Astrocyte of the spinal cord (primary cell): ENCODE measurements around the gene KIF13A.
"Not testable (repeated sequence)": the region's sequence is repeated elsewhere in the genome, so short reads cannot be mapped to it uniquely, and the experiment has no call there.

ENCODE experiments used
- DNase-seq: peaks from one replicate; pipeline ENCODE4 v3.0.0; 2011; ENCODE audit warnings: low read depth, low spot score
- H3K4me3 ChIP-seq: 2 replicates; pipeline ENCODE4 v1.5.1; 2011; ENCODE audit warnings: low read depth, mild to moderate bottlenecking, low read length, moderate library complexity
- in situ Hi-C: cut with HindIII; loops from 2 replicates; pipeline ENCODE4 v1.10.0; 2017; ENCODE audit warnings: low sequenced_read_pairs
- TF ChIP-seq, protein P1 (sequence below): IDR thresholded peaks from 2 replicates; pipeline ENCODE4 v1.5.1; 2012; ENCODE audit warnings: low read depth, mild to moderate bottlenecking, low read length, inconsistent platforms

Gene KIF13A

GRCh38 chr6:17762651-17763050, 224.8 kb downstream of the KIF13A start:
- no peak overlapping the region for H3K4me3 ChIP-seq
- in situ Hi-C loops = no loop called here
- no peak for DNase-seq
- TF ChIP-seq, protein P1, sequence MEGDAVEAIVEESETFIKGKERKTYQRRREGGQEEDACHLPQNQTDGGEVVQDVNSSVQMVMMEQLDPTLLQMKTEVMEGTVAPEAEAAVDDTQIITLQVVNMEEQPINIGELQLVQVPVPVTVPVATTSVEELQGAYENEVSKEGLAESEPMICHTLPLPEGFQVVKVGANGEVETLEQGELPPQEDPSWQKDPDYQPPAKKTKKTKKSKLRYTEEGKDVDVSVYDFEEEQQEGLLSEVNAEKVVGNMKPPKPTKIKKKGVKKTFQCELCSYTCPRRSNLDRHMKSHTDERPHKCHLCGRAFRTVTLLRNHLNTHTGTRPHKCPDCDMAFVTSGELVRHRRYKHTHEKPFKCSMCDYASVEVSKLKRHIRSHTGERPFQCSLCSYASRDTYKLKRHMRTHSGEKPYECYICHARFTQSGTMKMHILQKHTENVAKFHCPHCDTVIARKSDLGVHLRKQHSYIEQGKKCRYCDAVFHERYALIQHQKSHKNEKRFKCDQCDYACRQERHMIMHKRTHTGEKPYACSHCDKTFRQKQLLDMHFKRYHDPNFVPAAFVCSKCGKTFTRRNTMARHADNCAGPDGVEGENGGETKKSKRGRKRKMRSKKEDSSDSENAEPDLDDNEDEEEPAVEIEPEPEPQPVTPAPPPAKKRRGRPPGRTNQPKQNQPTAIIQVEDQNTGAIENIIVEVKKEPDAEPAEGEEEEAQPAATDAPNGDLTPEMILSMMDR = no peak

DNA sequence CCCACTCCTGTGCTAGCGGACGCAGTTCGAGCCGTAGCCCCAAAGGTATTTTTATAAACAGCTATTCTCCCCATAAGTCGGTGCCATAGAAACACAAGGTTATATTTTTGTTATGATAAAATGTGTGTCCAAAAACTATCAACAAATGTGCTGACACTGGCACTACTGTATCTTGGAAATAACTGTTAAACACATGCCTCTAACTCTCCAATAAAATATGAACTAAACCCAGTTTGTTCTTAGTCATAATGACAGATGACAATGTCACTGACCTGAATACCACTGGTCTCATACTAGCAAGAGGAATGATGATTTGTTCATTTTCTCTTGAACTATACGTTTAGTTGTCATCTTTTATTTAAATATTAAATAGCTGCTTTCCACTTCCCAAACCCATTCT, 229.3 kb downstream of the KIF13A start:
- no peak for DNase-seq
- H3K4me3 ChIP-seq = no peak overlapping the region
- in situ Hi-C loops = no loop called here
- TF ChIP-seq, protein P1 = no peak

- TF ChIP-seq, protein P1 = no peak
- no peak for DNase-seq
- H3K4me3 ChIP-seq = no peak overlapping the region
- in situ Hi-C loops = no loop called here
These were observed 233.2 kb downstream of the KIF13A start for GRCh38 chr6:17754254-17754653.

GRCh38 chr6:17745324-17745723, 242.1 kb downstream of the KIF13A start:
- in situ Hi-C loops, H3K4me3 ChIP-seq, DNase-seq: not testable (repeated sequence)

- in situ Hi-C loops, DNase-seq: not testable (repeated sequence)
These were observed 242.6 kb downstream of the KIF13A start for GRCh38 chr6:17744757-17745308.

DNA sequence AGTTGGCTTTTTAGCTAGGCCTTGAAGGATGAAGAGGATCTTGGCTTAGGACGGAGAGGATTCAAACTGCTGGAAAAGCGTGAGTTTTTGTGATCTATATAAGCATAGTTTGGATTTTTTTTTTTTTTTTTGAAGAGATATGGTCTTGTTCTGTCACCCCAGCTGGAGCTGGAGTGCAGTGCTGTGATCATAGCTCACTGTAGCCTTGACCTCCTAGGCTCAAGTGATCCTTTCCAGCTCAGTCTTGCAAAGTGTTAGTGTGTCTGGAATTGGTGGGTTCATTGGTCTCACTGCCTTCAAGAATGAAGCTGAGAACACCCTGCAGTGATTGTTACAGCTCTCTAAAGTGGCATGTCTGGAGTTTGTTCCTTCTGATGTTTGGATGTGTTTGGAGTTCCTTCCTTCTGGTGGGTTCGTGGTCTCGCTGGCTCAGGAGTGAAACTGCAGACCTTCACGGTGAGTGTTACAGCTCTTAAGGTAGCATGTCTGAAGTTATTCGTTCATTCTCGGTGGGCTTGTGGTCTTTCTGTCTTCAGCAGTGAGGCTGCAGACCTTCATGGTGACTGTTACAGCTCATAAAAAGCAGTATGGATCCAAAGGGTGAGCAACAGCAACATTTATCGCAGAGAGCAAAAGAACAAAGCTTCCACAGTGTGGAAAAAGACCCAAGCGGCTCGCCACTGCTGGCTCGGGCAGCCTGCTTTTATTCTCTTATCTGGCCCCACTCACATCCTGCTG, 243.2 kb downstream of the KIF13A start:
- no peak overlapping the region for H3K4me3 ChIP-seq
- TF ChIP-seq, protein P1 = no peak
- in situ Hi-C loops = no loop called here
- DNase-seq = no peak

More at GRCh38 chr6:17744757-17745308, 242.6 kb downstream of the KIF13A start:
- not testable (repeated sequence) for H3K4me3 ChIP-seq

DNA sequence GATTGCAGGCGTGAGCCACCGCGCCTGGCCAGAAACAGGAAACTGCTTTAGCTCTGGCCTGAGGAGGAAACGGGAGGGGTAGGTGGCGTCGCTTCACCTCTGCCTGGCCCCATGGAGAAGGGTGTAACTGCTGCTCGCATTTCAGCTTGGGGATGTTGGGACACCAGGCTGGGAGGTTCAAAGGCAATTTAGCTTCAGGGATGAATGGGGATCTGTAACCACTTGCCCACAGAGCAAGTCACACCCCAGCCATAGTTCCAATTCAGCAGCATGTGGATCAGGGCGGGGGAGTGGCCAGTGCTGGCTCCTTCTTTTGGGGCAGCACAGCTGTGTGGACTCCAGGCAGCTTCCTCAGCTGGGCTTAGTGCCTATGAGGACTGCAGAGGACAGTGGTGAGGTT, 245.9 kb downstream of the KIF13A start:
- in situ Hi-C loops = no loop called here
- H3K4me3 ChIP-seq = no peak overlapping the region
- DNase-seq = no peak
- TF ChIP-seq, protein P1 = no peak
